GM19463 (cell line): Measurements from ENCODE around the gene PMPCA.
A peak's percentile ranks its signal among the peaks of the same experiment; 100 is the strongest.
"Not testable (repeated sequence)": the region's sequence is repeated elsewhere in the genome, so short reads cannot be mapped to it uniquely, and the experiment has no call there.

ENCODE experiments used
- ATAC-seq: cut with Tn5 transposase; IDR thresholded peaks from one replicate; pipeline ENCODE4 v1.9.1; 2021; ENCODE audit warnings: mild to moderate bottlenecking, moderate library complexity; ENCODE audit not compliant: unreplicated experiment

PMPCA gene

GRCh38 chr9:136409557-136410455 is 652 bp upstream of the PMPCA start:
- peak; percentile 26 for ATAC-seq

DNA sequence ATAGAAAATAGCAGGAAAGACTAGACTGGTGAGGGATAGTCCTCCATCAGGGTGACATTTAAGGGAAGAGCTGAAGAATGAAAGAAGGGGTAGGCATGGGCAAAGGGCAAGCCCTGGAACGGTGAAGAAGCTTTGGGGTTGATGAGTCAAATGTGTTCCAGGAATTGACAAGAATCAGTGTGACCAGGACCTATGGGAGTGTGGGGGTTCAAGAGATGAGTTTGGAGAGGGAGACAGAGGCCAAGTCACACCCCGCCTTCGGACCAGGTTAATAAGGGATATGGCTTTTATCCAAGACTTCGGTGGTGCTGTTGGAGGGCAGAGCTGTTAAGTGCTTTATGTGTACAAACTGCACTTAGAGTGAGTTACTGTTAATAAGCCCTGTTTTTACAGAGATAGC is 920 bp downstream of the PMPCA start:
- ATAC-seq = no peak

DNA sequence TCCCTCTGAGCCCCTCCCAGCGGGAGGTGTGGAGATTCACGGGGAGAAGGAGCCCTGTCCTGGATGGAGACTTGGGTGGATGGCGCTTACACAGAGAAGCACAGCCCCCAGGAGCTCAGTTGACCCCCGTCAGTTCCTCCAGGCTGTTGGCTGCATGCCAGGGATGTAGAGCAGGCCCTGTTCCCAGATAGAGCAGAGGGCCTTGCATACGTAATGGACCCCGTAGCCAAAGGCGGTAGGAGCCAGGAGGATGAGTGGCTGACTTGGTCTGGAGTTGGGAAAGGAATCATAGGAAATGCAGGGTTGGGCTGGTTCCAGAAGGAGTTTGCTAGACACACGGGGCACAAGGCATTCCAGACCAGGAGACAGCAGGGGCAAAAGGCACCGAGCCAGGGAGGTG is 2.5 kb downstream of the PMPCA start:
- ATAC-seq = no peak

DNA sequence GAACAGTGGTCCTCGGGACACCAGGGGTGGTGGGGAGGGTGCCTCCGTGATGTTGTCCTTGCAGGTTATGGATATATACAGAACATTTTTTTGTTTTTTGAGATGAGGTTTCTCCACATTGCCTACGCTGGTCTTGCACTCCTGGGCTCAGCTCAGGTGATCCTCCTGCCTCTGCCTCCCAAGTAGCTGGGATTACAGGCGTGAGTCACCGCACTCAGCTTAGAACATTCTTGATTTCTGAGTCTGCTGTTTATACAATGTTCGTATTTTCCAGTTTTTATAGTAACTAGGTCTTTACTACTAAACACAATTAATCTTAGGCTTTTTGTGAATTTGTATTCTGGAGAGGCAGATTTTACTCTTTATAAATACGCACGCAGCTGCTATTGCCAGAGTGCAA is 6.0 kb downstream of the PMPCA start:
- no peak for ATAC-seq

- no peak for ATAC-seq
These were observed 6.5 kb downstream of the PMPCA start for GRCh38 chr9:136416914-136417313.

GRCh38 chr9:136418182-136419091 is 8.0 kb downstream of the PMPCA start:
- no peak for ATAC-seq

GRCh38 chr9:136419092-136419420 is 8.6 kb downstream of the PMPCA start:
- ATAC-seq = no peak

GRCh38 chr9:136421791-136422190 is 11.3 kb downstream of the PMPCA start:
- ATAC-seq = no peak

DNA sequence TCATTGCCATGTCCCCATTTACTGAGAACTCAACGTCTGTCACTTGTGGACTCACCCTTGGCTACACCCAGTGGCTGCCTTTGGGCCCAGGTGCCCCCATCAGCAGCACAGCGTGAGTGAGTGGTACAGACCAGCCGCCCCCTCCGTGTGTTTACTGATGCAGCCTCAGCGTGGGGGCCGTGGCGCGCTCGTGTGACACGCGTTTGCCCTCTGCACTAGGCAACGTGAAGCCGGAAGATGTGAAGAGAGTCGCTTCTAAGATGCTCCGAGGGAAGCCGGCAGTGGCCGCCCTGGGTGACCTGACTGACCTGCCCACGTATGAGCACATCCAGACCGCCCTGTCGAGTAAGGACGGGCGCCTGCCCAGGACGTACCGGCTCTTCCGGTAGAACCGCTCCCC is 12.4 kb downstream of the PMPCA start:
- no peak for ATAC-seq

DNA sequence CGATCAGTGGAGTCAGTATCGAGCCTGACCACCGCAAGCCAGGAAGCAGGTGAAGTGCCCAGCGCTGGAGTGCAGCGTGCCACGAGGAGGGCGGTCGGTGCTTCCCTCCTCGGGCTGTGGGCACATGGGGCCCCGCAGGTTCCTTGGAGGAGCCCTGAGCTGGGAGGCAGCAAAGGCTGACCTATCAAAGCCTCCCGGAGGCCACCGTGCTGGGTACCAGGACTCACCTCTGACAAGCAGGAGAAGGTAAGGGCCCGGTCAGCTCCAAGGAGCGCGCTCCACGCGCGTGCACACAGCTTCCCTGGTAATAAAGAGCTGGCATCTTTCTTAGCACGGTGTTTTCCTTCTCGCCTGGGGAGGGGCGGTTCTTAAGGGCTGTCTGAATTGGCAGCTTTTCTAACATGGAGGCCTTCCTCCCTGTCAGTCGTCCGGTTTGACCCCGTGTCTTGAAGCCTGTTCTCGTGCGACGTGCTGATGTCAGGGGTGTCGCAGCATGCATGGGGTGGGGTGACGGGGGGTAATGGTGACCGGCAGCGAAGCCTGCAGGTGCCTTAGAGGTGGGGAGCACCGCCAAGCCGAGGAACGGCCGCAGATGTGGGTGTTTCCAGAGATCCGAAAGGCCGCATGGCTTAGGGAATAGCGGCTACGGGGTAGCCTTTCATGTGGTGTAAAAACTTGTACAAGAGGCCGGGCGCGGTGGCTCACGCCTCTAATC is 13.1 kb downstream of the PMPCA start:
- no peak for ATAC-seq

DNA sequence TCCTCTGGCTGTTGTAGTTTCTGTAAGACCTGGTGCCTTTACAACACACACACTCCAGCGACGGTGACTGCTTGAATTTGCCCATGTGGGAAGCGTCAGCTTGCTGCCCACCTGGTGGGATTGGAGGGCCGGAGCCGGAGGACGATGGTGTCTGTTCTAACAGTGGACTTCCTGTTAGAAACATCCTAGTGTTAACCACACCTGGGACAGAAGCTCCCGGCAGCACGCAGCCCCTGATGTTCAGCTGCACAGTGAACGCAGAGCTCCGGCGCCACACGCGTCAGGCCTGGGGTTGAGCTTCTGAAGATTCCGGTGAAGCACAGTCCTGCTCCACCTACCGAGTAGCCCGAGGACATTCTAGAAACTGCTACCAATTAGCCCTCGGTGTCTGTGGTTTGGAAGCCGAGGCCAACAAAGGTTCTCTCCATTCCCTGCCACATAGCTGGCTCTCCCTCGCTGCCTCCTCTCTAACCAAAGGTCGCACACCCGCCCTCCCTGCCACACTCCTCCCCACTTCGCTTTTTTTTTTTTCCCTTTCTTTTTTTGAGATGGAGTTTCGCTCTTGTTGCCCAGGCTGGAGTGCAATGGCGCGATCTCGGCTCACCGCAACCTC is 14.4 kb downstream of the PMPCA start:
- ATAC-seq = no peak

DNA sequence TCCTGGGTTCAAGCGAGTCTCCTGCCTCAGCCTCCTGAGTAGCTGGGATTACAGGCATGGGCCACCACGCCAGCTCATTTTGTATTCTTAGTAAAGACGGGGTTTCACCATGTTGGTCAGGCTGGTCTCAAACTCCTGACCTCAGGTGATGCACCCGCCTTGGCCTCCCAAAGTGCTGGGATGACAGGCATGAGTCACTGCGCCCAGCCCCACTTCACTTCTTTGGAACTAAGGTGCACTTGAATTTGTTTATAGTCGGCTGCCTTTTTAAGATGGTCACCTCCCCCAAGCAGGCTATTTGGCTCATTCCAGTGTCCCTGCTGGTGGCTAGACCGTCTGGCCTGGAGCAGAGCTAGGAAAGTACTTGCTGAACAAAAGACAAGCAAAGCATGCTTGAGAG is 14.9 kb downstream of the PMPCA start:
- not testable (repeated sequence) for ATAC-seq

GRCh38 chr9:136426787-136427186 is 16.3 kb downstream of the PMPCA start:
- no peak for ATAC-seq

DNA sequence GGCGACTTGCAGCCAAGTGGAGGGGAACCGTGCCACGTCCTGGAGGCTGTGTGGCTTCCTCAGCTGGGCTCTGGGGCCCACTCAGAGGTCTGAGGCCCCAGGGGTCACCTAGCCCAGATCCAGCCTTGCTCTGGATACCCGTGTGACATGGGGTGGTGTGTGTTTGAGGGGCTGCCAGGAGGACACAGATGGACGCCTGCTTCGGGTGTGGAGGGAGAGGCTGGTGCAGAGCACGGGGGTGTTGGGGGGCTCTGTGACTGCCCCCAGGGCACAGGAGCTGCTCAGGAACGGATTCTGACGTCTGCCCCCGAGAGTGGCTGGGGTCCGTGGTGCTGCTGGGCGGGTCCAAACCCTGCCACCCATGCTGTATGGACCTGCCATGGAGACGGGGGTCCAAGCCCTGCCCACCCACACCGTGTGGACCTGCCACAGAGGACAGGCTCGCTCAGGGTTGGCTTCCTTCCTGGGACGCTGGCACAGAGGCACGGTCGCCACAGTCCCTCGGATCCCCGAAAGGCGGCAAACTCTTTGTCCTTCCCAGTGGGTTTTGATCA is 18.7 kb downstream of the PMPCA start:
- ATAC-seq = no peak

DNA sequence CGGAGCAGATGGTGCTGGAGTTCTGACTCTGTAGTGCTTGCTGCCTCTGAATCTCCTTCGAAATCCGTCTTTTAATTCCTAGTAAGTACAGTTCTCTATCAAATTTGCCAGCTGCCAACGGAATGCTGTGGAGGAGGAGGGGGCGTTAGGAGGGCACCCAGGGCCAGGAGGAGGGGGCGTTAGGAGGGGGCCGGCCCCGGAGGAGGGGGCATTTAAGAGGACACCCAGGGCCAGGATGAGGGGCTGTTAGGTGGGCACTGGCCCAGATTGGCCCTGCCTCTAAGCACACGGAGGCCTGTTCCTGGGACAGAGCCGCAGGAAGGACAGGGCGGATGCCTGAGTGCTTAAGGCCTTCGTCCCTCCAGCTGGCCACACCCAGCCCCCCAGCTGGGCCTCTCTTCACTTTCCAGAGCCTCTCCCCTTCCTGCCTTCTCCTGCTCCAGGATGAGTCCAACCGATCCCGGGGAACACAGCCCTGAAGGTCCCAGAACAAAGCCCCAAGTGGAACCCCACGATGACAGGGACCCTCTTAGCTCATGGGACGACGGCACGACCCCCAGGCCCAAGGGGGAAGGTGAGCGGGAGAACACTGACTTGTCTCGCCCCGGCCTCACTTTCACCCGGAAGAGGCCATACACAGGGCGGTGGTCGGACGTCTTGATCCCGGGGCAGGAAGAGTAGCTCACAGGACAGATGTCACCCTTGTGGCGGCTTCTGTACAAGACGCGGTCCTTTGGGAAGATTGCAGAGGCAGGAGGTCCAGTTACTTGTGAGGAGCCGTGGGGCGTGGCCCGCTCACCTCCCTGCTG is 19.4 kb downstream of the PMPCA start:
- no peak for ATAC-seq

GRCh38 chr9:136430588-136431234 is 20.3 kb downstream of the PMPCA start:
- no peak for ATAC-seq

DNA sequence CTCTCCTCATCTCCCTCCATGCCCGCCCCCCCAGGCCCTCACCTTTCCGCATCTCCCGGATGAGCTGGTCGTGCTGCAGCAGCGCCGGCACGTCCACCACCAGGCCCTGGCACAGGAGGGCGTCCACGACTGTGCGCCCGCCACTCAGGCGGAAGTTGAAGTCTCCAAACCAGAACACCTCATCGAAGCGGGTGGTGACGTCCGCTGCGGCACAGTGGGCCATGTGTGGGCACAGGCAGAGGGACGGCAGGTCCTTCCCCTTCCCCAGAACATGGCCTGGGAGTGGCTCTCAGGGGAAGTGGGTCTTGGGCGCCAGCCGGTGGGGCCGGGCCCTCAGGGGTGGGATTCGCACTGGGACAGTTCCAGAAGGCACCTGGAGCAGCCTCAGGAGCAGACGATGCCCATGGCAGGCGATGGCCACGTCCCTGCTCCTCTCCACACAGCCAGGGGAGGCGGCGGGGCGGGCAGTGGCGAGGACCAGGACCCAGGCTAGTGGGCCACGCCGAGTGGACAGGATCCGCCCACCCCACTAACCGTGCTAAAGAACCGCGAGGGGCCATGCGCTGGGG is 21.4 kb downstream of the PMPCA start:
- ATAC-seq = no peak

DNA sequence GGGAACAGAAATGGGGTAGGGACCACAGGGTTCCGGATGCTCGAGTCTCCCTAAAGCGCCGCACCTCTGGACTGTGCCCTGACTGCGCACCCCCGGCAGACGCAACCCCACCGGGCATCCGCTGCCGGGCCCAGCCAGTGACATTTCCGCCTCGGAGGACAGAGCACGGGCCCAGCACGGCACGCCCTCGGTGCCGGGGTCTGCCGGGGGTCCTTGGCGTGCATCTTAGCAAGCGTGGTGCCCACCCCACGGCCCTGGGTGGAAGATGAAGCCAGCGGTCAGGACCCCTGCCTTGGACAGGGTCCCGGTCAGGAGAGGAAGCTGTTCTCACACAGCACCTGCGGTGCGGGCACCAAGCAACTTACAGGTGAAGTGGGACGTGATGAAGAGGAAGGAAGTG is 22.1 kb downstream of the PMPCA start:
- ATAC-seq = no peak
